HuH-7 (cell line): ENCODE data around the gene IDH1.
"Not testable (repeated sequence)": the region's sequence is repeated elsewhere in the genome, so short reads cannot be mapped to it uniquely, and the experiment has no call there.

Experiments used
- DNase-seq: peaks from one replicate; pipeline ENCODE4 v3.0.0; 2011; ENCODE audit warnings: low spot score

Gene IDH1

GRCh38 chr2:208256192-208256782 is 1.4 kb upstream of the IDH1 start:
- DNase-seq, result peak; percentile 23

- no peak for DNase-seq
These were observed 761 bp upstream of the IDH1 start for GRCh38 chr2:208255557-208256106.

- DNase-seq, result peak; percentile 80
These were observed 577 bp downstream of the IDH1 start for GRCh38 chr2:208254118-208254870.

GRCh38 chr2:208253600-208254117 is 1.2 kb downstream of the IDH1 start:
- no peak for DNase-seq

- no peak for DNase-seq
These were observed 2.0 kb downstream of the IDH1 start for GRCh38 chr2:208252716-208253492.

GRCh38 chr2:208251098-208251497 is 3.8 kb downstream of the IDH1 start:
- no peak for DNase-seq

GRCh38 chr2:208250388-208250787 is 4.5 kb downstream of the IDH1 start:
- DNase-seq, result no peak

GRCh38 chr2:208249296-208249695 is 5.6 kb downstream of the IDH1 start:
- no peak for DNase-seq

GRCh38 chr2:208248601-208249000 is 6.3 kb downstream of the IDH1 start:
- DNase-seq, result no peak

- no peak for DNase-seq
These were observed 9.1 kb downstream of the IDH1 start for GRCh38 chr2:208245746-208246145.

- no peak for DNase-seq
These were observed 10.4 kb downstream of the IDH1 start for GRCh38 chr2:208244422-208244821.

GRCh38 chr2:208240619-208241209 is 14.2 kb downstream of the IDH1 start:
- no peak for DNase-seq

- no peak for DNase-seq
These were observed 14.9 kb downstream of the IDH1 start for GRCh38 chr2:208239770-208240493.

- no peak for DNase-seq
These were observed 19.0 kb downstream of the IDH1 start for GRCh38 chr2:208235860-208236259.

- DNase-seq, result no peak
These were observed 20.1 kb downstream of the IDH1 start for GRCh38 chr2:208234786-208235185.

GRCh38 chr2:208228476-208228875 is 26.4 kb downstream of the IDH1 start:
- DNase-seq, result no peak

- no peak for DNase-seq
These were observed 27.2 kb downstream of the IDH1 start for GRCh38 chr2:208227581-208228232.

GRCh38 chr2:208224802-208225201 is 30.1 kb downstream of the IDH1 start:
- no peak for DNase-seq

- no peak for DNase-seq
These were observed 32.5 kb downstream of the IDH1 start for GRCh38 chr2:208222351-208222750.

- DNase-seq, result not testable (repeated sequence)
These were observed 33.0 kb downstream of the IDH1 start for GRCh38 chr2:208221873-208222272.
